Dermis microvascular lymphatic vessel endothelial cell (primary cell): ENCODE results near the gene PTPN14. TPM values are rescaled to one million over a fixed set of nuclear protein-coding genes. Genes with fewer than 3 reads are reported as not detected.

ENCODE experiments used
- DNase-seq, 2 donors: peaks; one replicate each; pipeline versions ENCODE4 v3.0.0 to v3.0.0-alpha.2; 2010; ENCODE audit warnings: low read depth in 2 of 2
- total RNA-seq: library from RNA; depleted of rRNA; stranded (reverse); fragments of >200 nt; gene quantifications from 2 replicates; pipeline ENCODE4 v1.2.1, GENCODE V29; 2014

Gene PTPN14
- total RNA-seq, 1 donor from 2014 or later = 54.3 TPM

DNA sequence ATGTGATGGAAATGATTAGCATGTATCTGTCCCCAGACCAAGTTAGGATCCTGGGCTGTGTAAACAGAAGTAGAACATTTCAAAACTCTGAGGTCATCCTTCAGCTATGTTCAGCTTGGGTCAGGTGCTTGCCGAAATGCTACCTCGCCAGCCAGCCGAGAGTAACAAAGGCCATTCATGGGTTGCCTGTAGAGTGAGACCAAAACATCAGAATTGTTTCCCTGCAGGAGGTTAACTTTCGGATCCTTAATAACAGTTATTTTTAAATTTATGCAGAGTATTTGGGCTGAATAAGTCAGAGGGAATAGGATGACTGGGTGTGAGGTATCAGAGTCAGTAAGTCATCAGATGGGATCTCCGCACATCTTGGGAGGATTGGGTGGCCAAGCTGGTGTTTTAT, 234.8 kb downstream of the PTPN14 start:
- DNase-seq = peak; percentile 51 to 87

DNA sequence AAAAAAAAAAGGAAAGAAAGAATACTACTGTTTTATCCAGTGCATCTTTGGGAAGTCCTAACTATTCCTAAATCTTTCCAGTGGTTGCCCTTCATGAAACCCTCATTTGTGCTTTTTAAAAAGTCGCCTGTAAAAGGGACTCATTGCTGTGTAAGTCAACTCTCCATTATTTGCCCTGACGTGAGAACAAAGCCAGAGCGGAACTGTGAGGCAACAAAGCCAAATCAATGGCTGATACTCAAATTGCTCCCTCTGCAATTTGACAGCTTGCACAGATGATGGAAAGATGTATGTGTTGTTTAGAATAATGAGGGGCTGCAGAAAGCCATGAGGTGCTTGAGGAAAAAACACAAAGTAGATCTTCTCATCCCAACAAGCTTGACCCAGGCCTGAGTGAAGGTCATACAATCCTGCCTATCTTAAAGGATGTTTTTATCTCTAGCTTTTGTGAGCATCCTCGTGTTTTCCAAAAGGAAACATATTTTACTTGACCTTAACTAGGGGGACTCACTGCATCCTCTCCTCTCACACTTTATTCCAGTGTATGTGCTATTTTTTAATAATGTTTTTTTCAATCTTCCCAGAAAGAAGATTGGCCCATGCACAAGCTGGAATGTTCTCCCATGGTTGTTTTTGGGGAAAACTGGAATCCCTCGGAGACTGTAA, 237.1 kb downstream of the PTPN14 start:
- peak; percentile 44 to 77 for DNase-seq

DNA sequence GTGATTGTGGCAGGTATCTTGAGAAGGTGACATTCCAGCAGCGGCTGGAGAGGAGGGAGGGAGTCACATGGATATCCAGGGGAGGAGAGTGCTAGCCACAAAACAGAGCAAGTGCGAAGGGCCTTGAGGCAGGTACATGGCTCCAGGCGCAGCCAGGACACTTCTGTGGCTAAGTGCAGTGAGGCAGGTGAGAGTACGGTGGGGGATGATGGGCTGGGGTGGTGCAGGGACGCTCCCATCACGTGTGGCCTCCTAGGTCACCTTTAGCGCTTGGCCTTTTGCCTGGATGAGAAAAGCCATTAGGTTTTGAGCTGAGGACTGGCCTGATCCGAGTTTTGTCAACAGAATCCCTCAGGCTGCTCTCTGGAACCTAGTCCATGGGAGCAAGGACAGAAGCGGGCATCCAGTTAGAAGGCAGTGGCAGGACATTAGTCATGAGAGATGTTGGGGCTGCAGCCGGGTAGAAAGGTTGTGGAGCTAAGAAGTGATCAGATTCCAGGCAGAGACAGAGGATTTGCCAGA, 238.8 kb downstream of the PTPN14 start:
- DNase-seq = no peak

GRCh38 chr1:214310777-214311690, 240.4 kb downstream of the PTPN14 start:
- DNase-seq = no peak

- DNase-seq = no peak
These were observed 241.4 kb downstream of the PTPN14 start for GRCh38 chr1:214310010-214310409.

DNA sequence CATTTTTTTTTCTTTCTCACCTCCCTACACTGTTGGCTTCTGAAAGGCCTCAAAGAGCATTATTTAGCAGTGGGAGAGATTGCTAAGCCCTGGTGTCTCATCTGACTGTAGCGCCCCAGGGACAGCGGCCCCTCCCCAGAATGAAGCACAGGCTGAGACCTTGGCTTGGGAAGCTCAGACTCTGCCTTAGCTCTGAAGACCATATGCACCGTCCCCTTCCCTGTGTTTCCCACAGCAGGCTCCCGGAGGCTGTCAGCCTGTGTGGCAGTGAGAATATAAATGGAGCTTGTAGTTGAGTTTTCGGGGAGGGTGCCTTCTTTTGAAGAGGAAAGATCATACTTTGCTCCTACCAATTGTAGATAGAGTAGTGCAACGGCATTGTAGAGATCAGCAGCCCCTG, 245.1 kb downstream of the PTPN14 start:
- no peak for DNase-seq

DNA sequence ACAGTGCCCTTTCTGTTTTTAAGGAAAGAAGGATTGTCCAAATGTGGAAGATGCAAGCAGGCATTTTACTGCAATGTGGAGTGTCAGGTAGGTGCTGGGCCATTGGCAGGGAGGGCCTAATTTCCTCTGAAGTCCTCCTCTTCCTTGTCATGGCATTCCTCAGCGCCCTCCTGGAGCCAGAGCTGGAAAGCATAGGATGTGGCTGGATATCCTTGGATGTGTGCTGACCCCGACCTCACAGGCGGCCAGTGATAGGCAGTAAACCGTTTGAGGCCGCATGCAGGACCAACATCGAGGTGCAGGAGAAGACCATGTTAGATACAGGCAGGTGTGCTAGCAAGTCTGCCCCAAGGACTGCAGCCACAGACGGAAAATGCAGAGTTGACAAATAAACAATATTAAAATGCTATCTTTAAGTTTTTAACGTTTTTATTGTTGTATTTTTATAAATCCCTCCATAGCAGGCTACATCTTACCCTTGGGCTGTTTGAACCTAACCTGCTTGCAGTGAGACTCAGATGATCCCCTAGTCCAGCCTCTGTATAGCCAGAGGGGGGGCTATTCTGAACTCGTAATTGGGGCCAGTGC, 246.1 kb downstream of the PTPN14 start:
- DNase-seq = no peak

GRCh38 chr1:214303141-214303930, 248.1 kb downstream of the PTPN14 start:
- no peak for DNase-seq

DNA sequence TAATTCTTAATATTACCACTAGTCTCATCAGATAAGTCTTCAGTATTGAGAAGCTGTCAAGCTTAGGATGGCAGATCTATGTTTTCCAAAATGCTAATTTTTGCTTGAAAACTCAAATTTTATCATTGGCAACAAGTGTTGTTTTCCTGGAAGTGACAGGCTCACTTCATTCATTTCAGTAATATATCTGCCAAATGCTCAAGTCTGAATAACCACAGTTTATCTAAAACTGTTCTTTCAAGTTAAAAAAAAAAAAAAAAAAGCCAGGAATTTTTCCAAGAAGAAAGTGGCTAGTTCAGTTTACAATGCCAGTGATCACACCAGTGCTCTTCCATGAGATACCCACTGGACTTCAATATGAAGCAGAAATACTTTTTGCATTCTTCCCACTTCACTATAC, 249.9 kb downstream of the PTPN14 start:
- no peak for DNase-seq

GRCh38 chr1:214300149-214300780, 251.1 kb downstream of the PTPN14 start:
- DNase-seq = no peak

Other genes starting within 250 kb of the PTPN14 start
- gene CENPF, start 51.6 kb upstream of the PTPN14 start, total RNA-seq = 10.4 and 31.2 TPM in 2 replicates